Measurements from ENCODE around the gene RASGRF1.

The RASGRF1 gene

DNA sequence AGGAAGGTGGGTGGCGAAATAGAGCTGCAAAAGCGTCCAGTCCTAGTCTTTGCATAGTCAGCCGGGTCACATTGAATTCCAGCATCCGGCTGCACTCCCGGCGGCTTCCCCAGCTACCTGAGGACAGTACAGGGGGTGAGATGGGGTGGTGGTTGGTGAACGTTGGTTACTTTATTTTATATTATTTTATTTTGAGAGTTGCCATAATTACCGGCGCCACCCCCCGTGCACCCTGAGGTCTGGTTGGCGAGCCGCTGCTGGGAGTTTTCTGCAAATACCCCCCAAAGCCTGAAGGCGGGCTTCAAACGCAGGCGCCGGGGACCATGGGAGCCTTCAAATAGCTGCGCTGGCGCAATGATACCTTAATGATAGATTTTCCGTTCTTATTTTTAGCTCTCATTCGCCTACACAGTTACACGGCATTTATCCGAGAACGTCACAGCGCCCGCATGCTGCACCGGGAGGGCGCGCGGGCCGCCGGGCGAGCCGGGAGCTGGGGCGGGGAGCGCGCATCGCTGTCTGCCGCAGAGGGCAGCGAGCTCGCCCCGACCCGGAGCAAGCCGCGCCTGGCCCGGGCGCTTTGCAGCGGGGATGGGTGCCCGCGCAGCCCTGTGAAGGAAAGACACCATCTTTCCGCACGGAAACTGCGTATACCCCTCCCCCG lies 756 bp upstream of the RASGRF1 start:
- ChIA-PET CTCF (interaction anchor here (1.1 kb wide), 1 partner anchor 11 kb away, joined by 3 read pairs; no protein-coding TSS in a partner anchor), POLR2A (no interaction called here)
- no peak for DNase-seq (ENCODE audit: extremely low spot score)
- TF ChIP-seq, protein P1, sequence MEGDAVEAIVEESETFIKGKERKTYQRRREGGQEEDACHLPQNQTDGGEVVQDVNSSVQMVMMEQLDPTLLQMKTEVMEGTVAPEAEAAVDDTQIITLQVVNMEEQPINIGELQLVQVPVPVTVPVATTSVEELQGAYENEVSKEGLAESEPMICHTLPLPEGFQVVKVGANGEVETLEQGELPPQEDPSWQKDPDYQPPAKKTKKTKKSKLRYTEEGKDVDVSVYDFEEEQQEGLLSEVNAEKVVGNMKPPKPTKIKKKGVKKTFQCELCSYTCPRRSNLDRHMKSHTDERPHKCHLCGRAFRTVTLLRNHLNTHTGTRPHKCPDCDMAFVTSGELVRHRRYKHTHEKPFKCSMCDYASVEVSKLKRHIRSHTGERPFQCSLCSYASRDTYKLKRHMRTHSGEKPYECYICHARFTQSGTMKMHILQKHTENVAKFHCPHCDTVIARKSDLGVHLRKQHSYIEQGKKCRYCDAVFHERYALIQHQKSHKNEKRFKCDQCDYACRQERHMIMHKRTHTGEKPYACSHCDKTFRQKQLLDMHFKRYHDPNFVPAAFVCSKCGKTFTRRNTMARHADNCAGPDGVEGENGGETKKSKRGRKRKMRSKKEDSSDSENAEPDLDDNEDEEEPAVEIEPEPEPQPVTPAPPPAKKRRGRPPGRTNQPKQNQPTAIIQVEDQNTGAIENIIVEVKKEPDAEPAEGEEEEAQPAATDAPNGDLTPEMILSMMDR (IDR thresholded peaks at IDR 0.05; ENCODE audit: control extremely low read depth, extremely low read depth, low read depth, missing control alignments), result no peak

DNA sequence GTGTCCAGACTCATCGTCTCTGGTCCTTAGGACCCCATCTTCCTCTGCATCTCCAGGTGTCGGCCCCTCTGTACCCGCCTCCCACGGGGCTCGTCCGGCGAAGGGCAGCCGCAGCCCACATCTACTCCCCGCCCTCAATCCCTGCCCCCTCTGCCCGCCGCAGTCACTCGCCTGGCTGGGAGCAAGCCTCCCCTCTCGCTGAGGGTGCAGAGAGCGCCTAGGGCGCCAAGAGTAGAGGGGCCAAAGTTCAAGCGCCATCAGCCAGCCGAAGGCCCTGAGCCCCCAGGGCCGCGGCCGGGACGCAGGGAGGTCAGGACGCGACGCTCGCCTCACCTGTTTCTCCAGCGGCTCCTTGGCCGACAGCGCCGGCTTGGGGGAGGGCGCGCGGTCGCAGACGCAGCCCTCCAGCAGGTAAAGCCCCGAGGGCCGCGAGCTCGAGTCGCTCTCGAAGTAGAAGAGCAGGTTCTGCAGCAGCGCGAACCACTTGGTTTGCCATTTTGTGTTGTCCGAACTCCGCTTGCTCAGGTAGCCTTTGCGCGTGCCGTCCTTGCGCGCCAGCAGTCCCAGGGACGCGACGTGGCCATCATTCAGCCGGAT lies 592 bp downstream of the RASGRF1 start:
- TF ChIP-seq, protein P1 (IDR thresholded peaks at IDR 0.05; ENCODE audit: control extremely low read depth, extremely low read depth, low read depth, missing control alignments), result no peak
- no peak for DNase-seq (ENCODE audit: extremely low spot score)
- POLR2A ChIA-PET, result no interaction called here
- CTCF ChIA-PET, result no interaction called here

DNA sequence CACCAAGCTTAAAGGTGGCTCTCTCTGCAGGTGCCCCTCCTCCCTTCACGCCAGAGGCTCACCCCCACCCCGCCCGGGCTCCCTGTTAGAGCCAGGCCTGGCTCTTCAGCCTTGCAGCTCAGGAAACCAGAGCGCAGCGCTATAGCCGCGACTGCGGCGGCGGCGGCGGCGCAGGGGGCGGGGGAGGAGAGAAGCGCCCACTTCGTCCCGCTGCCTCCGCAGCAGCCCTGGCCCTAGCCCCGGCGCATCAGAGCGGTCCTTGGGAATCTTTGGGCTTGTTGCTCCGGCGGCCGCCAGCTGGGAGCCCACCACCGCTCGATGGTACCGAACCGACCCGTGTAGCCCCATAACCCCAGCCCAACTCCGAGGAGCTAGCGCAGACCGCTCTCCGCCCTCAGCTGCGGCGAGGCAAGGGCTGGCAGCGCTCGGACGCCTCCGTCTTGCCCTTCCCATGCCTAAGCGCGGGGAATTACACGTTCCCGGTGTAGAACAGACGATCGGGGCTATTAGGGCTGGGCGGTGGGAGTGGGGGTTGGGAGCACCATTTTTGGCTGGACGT lies 1.2 kb downstream of the RASGRF1 start:
- POLR2A ChIA-PET, result no interaction called here
- CTCF ChIA-PET, result interaction anchor here (0.7 kb wide), 1 partner anchor 10 kb away, joined by 3 read pairs; no protein-coding TSS in a partner anchor
- DNase-seq (ENCODE audit: extremely low spot score), result peak; percentile 50
- TF ChIP-seq, protein P1 (IDR thresholded peaks at IDR 0.05; ENCODE audit: control extremely low read depth, extremely low read depth, low read depth, missing control alignments), result no peak

DNA sequence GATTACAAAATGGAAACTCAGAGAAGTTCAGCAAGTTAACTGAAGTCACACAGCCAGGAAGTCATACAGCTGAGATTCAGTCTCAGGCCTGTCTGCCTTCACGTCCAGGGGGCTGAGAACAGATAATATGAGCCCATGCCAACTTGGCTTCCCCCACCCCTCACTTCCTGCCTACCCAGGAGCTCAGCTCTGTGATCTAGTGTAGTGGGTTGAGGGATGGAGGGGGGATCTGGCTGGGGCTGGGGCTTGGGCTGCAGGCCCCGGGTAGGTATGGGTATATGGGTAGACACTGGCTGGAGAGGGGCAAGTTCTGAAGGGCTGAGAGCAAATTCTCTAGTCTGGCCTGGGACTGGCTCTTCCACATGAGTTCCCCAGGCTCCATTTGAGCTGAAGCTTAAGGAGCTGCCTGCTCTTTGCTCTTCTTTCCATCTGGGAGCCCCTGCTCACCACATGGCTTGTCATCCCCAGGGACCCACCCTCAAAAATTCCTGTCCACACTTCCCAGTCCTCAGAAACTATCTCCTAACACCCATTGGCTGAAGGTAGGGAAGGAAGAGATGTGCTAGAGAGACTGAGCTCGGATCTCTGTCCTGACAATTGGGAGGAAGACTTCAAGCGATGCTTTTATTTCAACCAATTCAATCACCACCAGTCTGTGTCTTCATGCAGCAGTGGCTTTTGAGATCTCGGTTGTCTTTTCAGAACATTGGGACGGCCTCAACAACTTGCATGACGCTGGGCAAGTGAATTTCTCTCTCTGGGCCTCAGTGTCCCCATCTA lies 2.0 kb downstream of the RASGRF1 start:
- no peak for DNase-seq (ENCODE audit: extremely low spot score)
- TF ChIP-seq, protein P1 (IDR thresholded peaks at IDR 0.05; ENCODE audit: control extremely low read depth, extremely low read depth, low read depth, missing control alignments), result no peak
- POLR2A ChIA-PET, result no interaction called here
- CTCF ChIA-PET, result interaction anchor here (0.7 to 2.0 kb wide), 3 partner anchors 11 to 60 kb away, joined by 3 to 7 read pairs (median 3); no protein-coding TSS in a partner anchor

DNA sequence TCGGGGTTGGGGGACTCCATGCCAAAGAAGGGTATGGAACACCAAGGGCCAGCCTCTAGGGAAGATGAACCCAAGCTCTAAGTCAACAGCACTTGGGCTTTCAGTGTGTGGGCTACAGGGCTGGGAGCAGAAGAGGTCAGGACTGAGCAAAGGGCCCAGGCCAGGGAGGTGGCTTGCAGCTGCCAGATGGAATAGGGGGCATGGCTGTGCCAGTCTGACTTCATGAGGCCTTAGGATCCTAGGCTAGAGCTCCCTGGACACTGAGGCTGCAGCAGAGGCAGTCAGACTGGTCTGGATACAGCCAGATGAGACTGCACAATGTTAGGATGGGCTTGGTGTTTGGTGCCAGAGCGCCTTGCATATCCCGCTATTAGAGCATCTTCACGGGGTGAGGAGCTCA lies 3.8 kb downstream of the RASGRF1 start:
- ChIA-PET CTCF (interaction anchor here (2.0 kb wide), 1 partner anchor 58 kb away, joined by 7 read pairs; no protein-coding TSS in a partner anchor), POLR2A (no interaction called here)
- TF ChIP-seq, protein P1 (IDR thresholded peaks at IDR 0.05; ENCODE audit: control extremely low read depth, extremely low read depth, low read depth, missing control alignments), result no peak
- no peak for DNase-seq (ENCODE audit: extremely low spot score)

DNA sequence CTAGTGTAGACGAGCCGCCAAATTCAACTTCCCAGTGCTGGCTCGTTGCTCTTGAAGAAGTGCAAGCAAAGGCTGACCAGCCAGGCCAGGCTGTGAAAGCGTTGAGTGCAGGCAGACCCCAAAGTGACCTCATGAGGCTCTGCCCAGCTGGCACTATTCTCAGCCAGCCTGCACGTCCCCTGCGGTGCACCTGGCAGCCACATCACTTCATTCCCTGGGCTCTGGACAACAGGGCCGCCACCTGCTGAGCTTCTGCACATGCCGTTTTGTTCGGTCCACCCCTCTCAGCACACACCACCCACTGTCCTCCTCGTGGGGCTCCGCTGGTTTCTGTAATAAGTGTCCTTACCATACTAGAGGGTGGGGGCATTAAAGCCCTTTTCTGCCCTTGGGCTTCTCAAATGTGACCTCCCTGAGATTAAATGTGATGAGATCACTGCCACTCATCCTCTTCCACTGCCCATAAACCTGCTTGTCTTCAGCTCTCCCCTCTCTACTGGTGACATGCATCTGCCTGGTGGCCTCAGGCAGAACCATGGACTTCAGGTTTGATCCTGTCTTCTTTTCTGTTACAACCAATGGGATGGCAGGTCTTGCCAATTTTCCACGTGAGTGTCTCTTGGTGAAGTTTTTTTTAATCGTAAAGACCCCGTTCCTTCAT lies 6.1 kb downstream of the RASGRF1 start:
- ChIA-PET CTCF (interaction anchor here (1.1 kb wide), 2 partner anchors 17 to 100 kb away, joined by 3 to 4 read pairs; no protein-coding TSS in a partner anchor), POLR2A (interaction anchor here (0.6 kb wide), 1 partner anchor 212 kb away, joined by 4 read pairs; the partner anchor contains the start of gene MORF4L1)
- TF ChIP-seq, protein P1 (IDR thresholded peaks at IDR 0.05; ENCODE audit: control extremely low read depth, extremely low read depth, low read depth, missing control alignments), result no peak
- DNase-seq (ENCODE audit: extremely low spot score), result no peak
